Gastrocnemius medialis (tissue), 4 donors: ENCODE measurements around the gene SPG11. TPM values are rescaled to one million over a fixed set of nuclear protein-coding genes. Genes with fewer than 3 reads are reported as not detected.
"Not testable (repeated sequence)": the region's sequence is repeated elsewhere in the genome, so short reads cannot be mapped to it uniquely, and the experiment has no call there.

Experiments
- ATAC-seq, 2 donors: fragments of 150-250 bp; one replicate each; pipeline ENCODE4 v1.9.1; 2016
- DNase-seq, 2 donors: peaks; one replicate each; pipeline ENCODE4 v3.0.0-alpha.2; 2019
- H3K27ac ChIP-seq, 4 donors: fragments of 200-600 bp; sonication (generic); 1 replicate in 1 of 4; 2 replicates in 3 of 4; pipeline ENCODE4 v1.5.1; 2016 to 2018; ENCODE audit warnings: mild to moderate bottlenecking in 2 of 4, moderate library complexity in 1 of 4
- H3K27me3 ChIP-seq, 3 donors: fragments of 200-600 bp; sonication (generic) in 2 of 3; 1 replicate in 1 of 3; 2 replicates in 2 of 3; pipeline versions ENCODE4 v1.5.1 to v1.6.0; 2016 to 2019; ENCODE audit warnings: mild to moderate bottlenecking in 1 of 3, moderate library complexity in 1 of 3
- H3K36me3 ChIP-seq, 2 donors: fragments of 200-600 bp; sonication (generic) in 1 of 2; one replicate each; pipeline ENCODE4 v1.5.1; 2017 to 2018
- H3K4me1 ChIP-seq, 2 donors: fragments of 200-600 bp; sonication (generic) in 1 of 2; one replicate each; pipeline ENCODE4 v1.5.1; 2016 to 2017; ENCODE audit warnings: mild to moderate bottlenecking in 2 of 2
- H3K4me3 ChIP-seq, 4 donors: fragments of 200-600 bp; sonication (generic) in 3 of 4; 1 replicate in 1 of 4; 2 replicates in 3 of 4; pipeline ENCODE4 v1.5.1; 2016 to 2019; ENCODE audit warnings: mild to moderate bottlenecking in 2 of 4
- H3K9me3 ChIP-seq, 3 donors: fragments of 200-600 bp; sonication (generic) in 2 of 3; 1 replicate in 1 of 3; 2 replicates in 2 of 3; pipeline ENCODE4 v1.5.1; 2016 to 2019
- POLR2A ChIP-seq, 2 donors: fragments of 450-650 bp; IDR thresholded peaks; one replicate each; pipeline ENCODE4 v1.6.1; 2017; ENCODE audit warnings: antibody characterized with exemption in 2 of 2, mild to moderate bottlenecking in 2 of 2, moderate library complexity in 2 of 2
- in situ Hi-C, 4 donors: fragments of 200-750 bp; cut with MboI; loops; one replicate each; pipeline versions ENCODE4 v1.15.0 to v1.8.0; 2017; ENCODE audit warnings: low sequenced_read_pairs in 4 of 4
- intact Hi-C: fragments of 100-400 bp; cut with DNase I; formaldehyde crosslinking; loops from one replicate; pipeline ENCODE4 v1.15.1; 2023; ENCODE audit warnings: low total_unique reads
- total RNA-seq, 4 donors: library from RNA; depleted of rRNA; stranded (reverse); fragments of >200 nt; gene quantifications; one replicate each; pipeline versions ENCODE4 v1.1.0 to v1.2.3, GENCODE V29; 2016
- TF ChIP-seq, protein P1 (sequence below), 5 experiments: fragments of 450-650 bp in 3 of 5; fragments of 200-600 bp in 2 of 5; sonication (generic) in 2 of 5; IDR thresholded peaks in 4 of 5; conservative IDR thresholded peaks in 1 of 5; 1 replicate in 4 of 5; 2 replicates in 1 of 5; pipeline ENCODE4 v1.5.1; 2016 to 2019; ENCODE audit warnings: antibody characterized with exemption in 5 of 5, mild to moderate bottlenecking in 3 of 5, moderate library complexity in 3 of 5

The SPG11 gene
- total RNA-seq, 4 donors from 2014 or later: 32.8 to 51.7 (median 43.2) TPM

DNA sequence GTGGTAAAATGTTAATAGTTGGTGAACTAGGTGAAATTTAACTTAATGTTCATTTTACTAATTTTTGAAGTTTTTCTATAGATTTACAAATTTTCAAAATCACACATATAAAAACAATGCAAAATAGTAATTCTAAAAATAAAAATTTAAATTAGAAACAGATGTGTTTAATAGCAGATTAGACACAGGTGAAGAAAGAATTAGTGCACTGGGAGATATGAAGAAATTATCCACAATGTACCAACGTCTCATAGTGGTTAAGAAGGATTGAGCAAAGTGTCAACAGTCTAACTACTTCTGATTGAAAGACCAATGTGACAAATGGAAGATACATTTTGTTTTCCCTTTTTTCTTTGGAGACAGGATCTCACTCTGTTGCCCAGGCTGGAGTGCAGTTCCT is 26.5 kb downstream of the SPG11 start:
- Histone ChIP-seq H3K36me3 (peaks cover 0 to 56% of the 10 kb centered on the region in 2 donors), H3K9me3 (no peaks in the 10 kb centered on the region), H3K4me3 (no peak overlapping the region), H3K4me1 (no peaks in the 10 kb centered on the region), H3K27me3 (no peaks in the 10 kb centered on the region), H3K27ac (no peak overlapping the region)
- intact Hi-C loops: loop anchor here (5.0 kb wide), 1 partner anchor 50 kb away; no protein-coding TSS in a partner anchor
- no peak for ATAC-seq
- no peak for DNase-seq
- TF ChIP-seq POLR2A (IDR thresholded peaks at IDR 0.05): no peak
- in situ Hi-C loops: no loop called here

DNA sequence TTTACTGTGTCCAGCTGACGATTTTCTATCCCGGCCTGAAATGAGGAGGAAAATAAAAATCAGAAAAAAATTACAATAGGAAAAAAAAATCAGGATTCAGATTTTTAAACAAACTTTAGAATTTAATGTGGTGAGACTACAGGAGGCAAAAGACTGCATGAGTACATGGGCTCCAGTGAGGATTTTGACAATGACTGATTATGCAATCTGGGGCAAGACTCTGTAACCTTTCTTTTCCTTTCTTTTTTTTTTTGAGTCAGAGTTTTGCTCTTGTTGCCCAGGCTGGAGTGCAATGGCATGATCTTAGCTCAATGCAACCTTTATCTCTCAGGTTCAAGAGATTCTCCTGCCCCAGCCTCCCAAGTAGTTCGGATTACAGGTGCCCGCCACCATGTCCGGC is 29.9 kb downstream of the SPG11 start:
- H3K27me3 ChIP-seq: no peaks in the 10 kb centered on the region
- intact Hi-C loops: no loop called here
- H3K36me3 ChIP-seq: peaks cover 0 to 85% of the 10 kb centered on the region in 2 donors
- no peak for TF ChIP-seq POLR2A (IDR thresholded peaks at IDR 0.05)
- TF ChIP-seq, protein P1, sequence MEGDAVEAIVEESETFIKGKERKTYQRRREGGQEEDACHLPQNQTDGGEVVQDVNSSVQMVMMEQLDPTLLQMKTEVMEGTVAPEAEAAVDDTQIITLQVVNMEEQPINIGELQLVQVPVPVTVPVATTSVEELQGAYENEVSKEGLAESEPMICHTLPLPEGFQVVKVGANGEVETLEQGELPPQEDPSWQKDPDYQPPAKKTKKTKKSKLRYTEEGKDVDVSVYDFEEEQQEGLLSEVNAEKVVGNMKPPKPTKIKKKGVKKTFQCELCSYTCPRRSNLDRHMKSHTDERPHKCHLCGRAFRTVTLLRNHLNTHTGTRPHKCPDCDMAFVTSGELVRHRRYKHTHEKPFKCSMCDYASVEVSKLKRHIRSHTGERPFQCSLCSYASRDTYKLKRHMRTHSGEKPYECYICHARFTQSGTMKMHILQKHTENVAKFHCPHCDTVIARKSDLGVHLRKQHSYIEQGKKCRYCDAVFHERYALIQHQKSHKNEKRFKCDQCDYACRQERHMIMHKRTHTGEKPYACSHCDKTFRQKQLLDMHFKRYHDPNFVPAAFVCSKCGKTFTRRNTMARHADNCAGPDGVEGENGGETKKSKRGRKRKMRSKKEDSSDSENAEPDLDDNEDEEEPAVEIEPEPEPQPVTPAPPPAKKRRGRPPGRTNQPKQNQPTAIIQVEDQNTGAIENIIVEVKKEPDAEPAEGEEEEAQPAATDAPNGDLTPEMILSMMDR (IDR thresholded peaks at IDR 0.05 in 4 of 5, conservative IDR thresholded peaks at IDR 0.05 in 1 of 5): no peak
- no peak for DNase-seq
- H3K4me1 ChIP-seq: no peaks in the 10 kb centered on the region
- no peaks in the 10 kb centered on the region for H3K9me3 ChIP-seq
- no peak for ATAC-seq
- no peak overlapping the region for H3K27ac ChIP-seq
- in situ Hi-C loops: no loop called here
- H3K4me3 ChIP-seq: no peak overlapping the region

DNA sequence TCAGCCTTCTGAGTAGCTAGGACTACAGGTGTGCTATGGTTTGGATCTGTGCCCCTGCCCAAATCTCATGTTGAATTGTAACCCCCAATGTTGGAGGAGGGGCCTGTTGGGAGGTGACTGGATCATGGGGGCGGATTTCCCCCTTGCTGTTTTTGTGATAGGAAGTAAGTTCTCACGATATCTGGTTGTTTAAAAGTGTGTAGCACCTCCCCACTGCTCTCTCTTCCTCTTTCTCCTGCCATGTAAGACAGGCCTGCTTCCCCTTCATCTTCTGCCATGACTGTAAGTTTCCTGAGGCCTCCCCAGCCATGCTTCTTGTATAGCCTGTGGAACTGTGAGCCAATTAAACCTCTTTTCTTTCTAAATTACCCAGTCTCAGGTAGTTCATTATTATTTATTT is 38.2 kb downstream of the SPG11 start:
- in situ Hi-C loops, ATAC-seq, H3K27me3 ChIP-seq, DNase-seq, H3K4me1 ChIP-seq, H3K27ac ChIP-seq, H3K9me3 ChIP-seq, H3K4me3 ChIP-seq, intact Hi-C loops: not testable (repeated sequence)
- peaks cover 3 to 90% of the 10 kb centered on the region in 2 donors for H3K36me3 ChIP-seq

DNA sequence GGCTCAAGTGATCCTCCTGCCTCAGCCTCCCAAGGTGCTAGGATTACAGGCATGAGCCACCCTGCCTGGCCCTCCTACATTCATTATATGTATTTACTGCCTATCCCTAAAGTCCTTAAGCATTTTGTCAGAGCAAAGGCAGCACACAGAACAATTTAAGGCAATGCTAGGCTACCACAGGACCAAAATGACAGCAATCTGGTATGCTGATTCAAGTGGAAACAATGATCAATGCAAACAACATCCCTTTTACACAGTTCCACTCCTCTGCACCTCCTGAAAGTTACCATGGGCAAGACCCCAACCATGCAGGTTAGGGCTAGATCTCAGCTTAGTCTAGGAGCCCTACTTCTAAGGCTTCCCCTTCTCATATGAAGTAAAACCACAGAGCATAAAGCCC is 40.3 kb downstream of the SPG11 start:
- TF ChIP-seq, protein P1 (IDR thresholded peaks at IDR 0.05 in 4 of 5, conservative IDR thresholded peaks at IDR 0.05 in 1 of 5): no peak
- no peak for TF ChIP-seq POLR2A (IDR thresholded peaks at IDR 0.05)
- no peak overlapping the region for H3K4me3 ChIP-seq
- H3K27me3 ChIP-seq: no peaks in the 10 kb centered on the region
- no peaks in the 10 kb centered on the region for H3K9me3 ChIP-seq
- in situ Hi-C loops: no loop called here
- H3K27ac ChIP-seq: no peak overlapping the region
- peaks cover 3 to 88% of the 10 kb centered on the region in 2 donors for H3K36me3 ChIP-seq
- ATAC-seq (no peak), DNase-seq (no peak)
- H3K4me1 ChIP-seq: no peaks in the 10 kb centered on the region
- intact Hi-C loops: no loop called here

DNA sequence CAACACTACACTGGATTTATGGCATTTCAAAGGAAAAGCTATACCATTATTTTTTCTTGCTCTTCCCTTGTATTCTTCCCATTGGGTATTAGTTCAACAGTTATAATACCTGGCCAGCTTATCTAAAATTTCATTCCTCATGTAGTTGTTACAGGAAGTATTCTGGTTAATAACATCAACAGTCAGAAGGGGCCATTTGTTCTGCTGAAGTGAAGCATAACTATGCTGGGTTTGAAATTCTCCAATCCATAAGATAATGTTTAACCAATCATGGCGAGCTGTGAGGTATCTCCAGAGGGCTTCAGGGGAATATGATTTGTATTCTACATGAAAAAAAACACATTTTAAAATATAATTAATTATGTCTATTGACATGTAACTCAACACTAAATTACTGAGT is 43.4 kb downstream of the SPG11 start:
- H3K4me3 ChIP-seq: no peak overlapping the region
- in situ Hi-C loops (no loop called here), intact Hi-C loops (no loop called here)
- H3K4me1 ChIP-seq: no peaks in the 10 kb centered on the region
- TF ChIP-seq, protein P1 (IDR thresholded peaks at IDR 0.05 in 4 of 5, conservative IDR thresholded peaks at IDR 0.05 in 1 of 5): no peak
- ATAC-seq (no peak), DNase-seq (no peak)
- H3K27ac ChIP-seq: no peak overlapping the region
- no peaks in the 10 kb centered on the region for H3K27me3 ChIP-seq
- H3K9me3 ChIP-seq: no peaks in the 10 kb centered on the region
- peaks cover 3 to 79% of the 10 kb centered on the region in 2 donors for H3K36me3 ChIP-seq

DNA sequence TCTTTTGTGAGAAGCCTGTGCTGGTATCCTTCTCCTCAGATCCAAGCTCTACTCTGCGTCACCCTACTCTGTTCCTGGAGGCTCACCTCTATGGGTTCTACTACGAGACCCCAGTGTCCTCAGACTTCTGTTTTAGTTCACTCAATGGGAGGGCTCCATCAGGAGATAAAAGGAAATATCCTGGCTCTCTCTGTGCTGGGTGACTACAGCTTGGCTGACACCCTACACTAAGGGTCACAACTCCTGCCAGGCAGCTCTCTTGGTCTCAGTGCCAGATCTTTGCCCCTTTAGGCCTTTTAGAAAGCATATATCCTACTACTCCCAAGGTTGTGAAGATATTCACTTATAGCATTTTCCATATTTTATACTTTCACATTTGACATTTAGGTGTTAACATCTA is 46.5 kb downstream of the SPG11 start:
- TF ChIP-seq POLR2A (IDR thresholded peaks at IDR 0.05): no peak
- TF ChIP-seq, protein P1 (IDR thresholded peaks at IDR 0.05 in 4 of 5, conservative IDR thresholded peaks at IDR 0.05 in 1 of 5): no peak
- in situ Hi-C loops (no loop called here), intact Hi-C loops (no loop called here)
- no peak overlapping the region for H3K27ac ChIP-seq
- no peaks in the 10 kb centered on the region for H3K4me1 ChIP-seq
- no peaks in the 10 kb centered on the region for H3K9me3 ChIP-seq
- no peak for ATAC-seq
- peaks cover 3 to 79% of the 10 kb centered on the region in 2 donors for H3K36me3 ChIP-seq
- no peaks in the 10 kb centered on the region for H3K27me3 ChIP-seq
- DNase-seq: no peak
- H3K4me3 ChIP-seq: no peak overlapping the region
